HT1080 (cell line): ENCODE data around the gene CA11. TPM values are rescaled to one million over a fixed set of nuclear protein-coding genes. Genes with fewer than 3 reads are reported as not detected.
"Not testable (repeated sequence)": the region's sequence is repeated elsewhere in the genome, so short reads cannot be mapped to it uniquely, and the experiment has no call there.

Source experiments
- DNase-seq: peaks from one replicate; pipeline ENCODE4 v3.0.0-alpha.2; 2015; ENCODE audit warnings: low read depth
- total RNA-seq: library from RNA; depleted of rRNA; stranded (reverse); fragments of >200 nt; shearing (Covaris generic); gene quantifications from 2 replicates; pipeline ENCODE4 v1.2.3, GENCODE V29; 2014

CA11 gene
- total RNA-seq, 1 experiment from 2014 or later, result 1.4 TPM

DNA sequence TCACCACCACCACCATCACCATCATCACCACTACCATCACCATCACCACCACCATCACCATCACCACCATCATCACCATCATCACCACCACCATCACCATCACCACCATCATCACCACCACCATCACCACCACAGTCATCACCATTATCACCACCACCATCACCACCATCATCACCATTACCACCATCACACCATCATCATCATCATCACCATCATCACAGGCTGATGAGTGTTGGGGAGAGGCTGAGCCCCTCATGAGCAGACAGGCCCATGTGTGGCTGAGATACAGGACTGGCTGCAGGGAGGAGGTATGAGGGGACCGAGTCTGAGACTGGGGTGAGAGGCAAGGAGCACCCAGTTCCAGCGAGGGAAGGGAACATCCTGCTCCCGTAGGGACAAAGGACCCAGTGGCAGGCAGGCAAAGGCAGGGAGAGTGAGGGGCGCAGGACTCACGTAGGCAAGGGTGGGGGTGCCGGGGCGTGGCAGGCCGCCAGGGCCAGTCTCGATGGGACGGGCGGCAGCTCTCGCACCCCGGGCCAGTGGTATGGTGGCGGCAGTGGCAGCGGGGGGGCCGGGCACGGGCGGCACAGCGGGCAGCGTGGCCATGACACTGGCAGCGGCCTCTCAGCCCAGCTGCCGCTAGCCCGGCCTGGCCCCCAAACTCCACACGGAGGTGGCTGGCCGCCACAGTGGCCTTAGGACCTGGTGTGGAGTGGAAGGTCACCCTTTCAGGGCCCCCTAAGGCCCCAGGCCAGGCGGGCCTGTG, 24.1 kb upstream of the CA11 start:
- DNase-seq, result no peak

DNA sequence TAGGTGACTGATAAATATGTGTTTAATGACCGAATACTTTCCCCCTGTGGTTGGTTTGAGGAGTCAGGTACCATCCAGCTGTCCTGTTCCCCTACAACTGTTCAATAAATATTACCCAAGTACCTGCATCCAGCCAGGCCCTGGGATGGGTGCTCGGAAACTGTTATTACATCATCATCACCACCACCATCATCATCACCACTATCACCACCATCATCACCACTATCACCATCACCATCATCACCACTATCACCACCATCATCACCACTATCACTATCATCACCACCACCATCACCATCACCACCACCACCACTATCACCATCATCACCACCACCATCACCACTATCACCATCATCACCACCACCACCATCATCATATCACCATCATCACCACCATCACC, 22.8 kb upstream of the CA11 start:
- no peak for DNase-seq

DNA sequence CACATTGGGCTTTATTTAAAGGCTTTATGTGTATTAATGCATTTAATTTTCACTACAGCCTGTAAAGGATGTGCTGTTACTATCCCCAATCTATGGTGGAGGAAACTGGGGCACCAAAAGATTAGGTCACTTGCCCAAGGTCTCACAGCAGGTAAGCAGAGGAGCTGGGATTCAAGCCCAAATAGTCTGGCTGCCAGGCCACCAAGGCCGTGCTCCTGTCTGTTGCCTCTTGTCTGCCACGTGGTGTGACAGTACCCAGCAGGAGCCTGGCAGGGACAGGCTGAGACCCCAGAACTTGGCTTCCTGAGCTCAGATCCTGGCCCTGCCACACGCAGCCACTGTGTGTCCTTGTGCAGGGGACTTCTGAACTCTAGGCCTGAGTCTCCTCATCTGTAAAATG, 22.3 kb upstream of the CA11 start:
- DNase-seq, result no peak

DNA sequence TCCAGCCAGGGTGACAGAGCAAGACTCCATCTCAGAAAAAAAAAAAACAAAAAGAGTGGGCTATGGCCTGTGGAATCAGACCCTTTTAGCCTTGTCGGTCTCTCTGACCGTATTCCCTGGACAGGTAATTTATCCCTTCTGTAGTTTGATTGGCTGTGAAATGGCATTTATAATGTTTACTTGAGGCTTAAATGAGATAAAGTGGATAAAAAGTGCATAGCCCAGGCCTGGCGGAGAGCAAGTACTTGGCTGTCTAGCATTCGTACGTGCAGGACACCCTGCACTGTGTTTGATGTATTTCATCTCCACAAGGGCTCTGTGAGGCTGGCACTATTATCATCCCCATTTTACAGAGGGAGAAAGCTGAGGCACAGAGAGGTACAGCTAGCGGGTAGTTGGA, 19.8 kb upstream of the CA11 start:
- no peak for DNase-seq

DNA sequence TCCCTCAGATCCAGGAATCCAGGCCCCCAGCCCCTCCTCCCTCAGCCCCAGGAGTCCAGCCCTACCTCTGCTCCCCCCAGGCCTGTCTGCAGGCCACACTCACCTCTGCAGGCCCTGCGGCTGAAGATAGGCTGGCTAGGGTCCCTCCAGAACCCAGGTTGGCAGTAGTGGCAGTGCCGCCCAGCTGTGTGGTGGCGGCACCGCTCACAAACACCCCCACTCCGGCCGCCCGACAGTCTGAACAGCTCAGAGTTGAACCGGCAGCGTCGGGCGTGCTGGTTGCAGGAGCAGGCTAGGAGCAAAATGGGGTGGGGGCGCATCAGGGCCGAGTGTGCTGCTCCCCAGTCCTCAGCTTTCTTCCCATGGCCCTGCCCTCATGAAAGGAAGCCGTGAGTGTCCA, 18.5 kb upstream of the CA11 start:
- DNase-seq, result no peak

DNA sequence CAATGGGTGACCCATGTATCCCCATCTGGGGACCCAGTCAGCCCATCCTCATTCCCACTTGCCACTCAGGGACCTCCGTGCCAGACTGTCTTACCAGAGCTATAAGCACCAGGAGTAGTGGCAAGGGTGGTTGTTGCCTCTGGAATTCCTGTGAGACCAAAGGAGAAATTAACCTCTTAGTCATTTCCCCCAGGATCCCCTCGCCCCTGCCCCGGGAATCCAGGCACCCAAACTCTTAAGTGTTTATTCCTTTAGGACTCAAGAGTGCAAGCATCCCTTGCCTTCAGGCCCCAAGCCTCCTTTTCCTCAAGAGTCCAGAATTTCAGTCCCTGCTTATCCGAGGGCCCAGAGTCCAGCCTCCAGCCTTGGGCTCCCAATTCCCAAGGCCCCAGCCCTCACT, 17.7 kb upstream of the CA11 start:
- DNase-seq, result no peak

DNA sequence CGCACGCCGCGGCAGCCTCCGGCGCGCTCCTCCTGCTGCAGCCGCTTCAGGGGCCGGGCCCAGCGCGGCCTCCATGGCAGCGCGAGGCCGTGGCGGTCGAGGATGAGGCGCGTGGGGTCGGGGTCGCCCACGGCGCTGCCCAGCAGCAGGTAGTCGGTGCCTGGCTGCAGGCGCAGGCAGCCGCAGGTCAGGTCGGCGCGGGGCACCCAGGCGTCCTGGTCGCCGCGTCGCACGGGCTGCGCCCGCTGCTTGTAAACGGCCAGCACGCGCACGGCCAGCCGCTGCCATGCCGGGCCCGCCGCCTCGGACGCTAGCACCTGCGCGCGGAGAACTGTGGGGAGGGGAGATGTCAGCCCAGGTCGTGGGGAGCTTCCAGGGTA, 15.7 kb upstream of the CA11 start:
- DNase-seq, result no peak

DNA sequence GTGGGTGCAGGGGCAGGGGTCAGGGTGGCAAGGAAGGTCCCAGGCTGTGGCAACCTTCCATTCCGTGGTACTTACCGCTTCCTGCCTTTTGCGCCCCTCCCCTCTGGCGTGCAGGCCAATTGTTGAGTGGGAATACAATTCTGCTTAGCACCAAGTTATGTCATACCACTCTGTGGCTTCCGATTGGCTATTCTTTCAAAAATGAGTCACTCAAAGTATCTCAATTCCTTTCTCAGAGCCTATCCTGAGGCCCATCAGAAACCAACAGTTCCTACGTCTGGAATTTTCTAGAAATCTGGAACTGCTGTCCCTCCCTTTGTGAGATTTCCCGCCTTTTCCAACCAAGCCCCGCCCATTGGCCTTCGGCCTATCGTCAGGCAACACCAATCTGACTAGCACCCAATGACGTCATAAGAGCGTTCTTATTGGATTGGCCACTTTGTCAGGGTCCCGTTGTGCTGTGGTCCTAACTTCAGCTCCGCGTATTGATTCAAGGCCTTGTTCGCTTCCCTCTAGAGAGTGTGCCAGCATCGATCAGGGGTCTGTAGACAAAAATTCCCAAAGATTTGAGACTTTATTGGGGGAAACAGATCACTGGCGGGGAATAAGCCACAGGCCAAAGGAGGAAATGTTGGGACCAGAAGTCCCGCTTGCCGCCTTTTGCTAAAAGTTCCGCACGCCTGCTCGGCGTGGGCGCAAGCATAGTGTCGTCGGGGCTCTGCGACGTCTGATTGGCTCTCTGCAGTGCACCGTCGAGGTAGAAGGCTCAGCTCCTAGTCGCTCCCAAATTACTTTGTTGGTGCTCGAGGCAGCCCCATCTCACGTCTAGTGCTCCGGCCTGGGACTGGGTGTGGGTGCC, 15.1 kb upstream of the CA11 start:
- DNase-seq, result peak; percentile 85

DNA sequence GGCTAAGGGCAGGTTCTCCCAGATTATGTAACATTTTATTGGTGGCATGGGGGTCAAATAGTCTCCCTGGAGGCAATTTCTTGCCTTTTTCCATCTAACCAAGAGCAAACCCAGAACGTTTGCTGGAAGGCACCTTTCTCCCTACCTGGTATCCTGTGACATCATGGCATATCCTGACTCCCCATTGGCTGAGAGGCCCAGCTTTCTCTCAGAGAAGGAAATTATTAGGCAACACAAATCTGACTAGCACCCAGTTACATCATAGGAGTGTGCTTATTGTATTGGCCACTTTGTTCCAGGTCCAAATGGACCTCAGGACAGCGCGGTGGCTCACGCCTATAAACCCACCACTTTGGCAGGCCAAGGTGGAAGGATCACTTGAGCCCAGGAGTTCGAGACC, 13.8 kb upstream of the CA11 start:
- no peak for DNase-seq

DNA sequence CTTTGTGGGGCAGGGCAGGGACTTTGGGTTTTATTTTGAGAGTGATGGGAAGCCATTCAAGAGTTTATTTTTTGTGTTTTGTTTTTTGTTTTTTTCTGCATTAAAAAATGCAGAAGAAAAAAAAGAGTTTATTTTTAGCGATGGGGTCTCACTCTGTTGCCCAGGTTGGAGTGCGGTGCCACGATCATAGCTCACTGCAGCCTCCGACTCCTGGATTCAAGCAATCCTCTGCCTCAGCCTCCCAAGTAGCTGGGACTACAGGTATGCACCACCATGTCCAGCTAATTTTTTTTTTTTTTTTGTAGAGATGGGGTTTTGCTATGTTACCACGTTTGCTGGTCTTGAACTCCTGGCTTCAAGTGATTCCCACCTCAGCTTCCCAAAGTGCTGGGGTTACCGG, 12.5 kb upstream of the CA11 start:
- no peak for DNase-seq

DNA sequence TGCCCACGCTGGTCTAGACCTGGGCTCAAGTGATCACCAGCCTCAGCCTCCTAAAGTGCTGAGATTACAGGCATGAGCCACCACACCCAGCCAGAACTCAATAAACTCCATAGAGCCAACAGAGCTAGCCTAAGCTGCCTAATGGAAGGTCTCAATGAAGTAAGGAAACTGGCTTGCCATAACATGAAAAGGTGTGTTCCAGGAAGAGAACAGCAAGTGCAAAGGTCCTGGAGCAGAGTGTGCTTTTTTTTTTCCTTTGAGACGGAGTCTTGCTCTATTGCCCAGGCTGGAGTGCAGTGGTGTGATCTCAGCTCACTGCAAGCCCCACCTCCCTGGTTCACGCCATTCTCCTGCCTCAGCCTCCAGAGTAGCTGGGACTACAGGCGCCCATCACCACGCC, 11.8 kb upstream of the CA11 start:
- not testable (repeated sequence) for DNase-seq

DNA sequence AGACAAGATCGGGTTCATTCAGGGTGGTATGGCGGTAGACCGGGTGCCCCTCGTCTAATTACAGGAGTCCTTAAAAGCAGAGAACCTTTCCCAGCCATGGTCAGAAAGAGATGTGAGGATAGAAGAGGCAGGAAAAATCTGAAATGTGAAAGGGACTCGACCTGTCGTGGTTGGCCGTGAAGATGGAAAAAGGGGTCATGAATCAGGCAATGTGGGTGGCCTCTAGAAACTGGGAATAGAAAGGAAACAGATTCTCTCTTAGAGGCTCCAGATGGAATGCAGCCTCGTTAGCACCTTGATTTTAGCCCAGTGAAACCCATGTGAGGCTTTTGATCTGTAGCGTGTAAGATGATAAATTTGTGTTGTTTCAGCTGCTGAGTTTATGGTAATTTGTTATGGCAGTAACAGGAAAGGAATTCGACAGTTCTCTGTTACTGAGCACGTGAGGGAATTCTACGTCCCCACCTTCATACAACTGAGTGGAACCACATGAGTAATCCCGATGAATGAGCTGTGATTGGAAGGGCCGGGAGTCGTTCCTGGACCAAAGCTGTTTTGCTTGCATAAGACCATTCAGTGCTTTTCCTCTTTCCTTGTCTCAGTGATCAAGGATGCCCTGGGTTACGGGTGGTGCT, 11.0 kb upstream of the CA11 start:
- DNase-seq, result peak; percentile 75

DNA sequence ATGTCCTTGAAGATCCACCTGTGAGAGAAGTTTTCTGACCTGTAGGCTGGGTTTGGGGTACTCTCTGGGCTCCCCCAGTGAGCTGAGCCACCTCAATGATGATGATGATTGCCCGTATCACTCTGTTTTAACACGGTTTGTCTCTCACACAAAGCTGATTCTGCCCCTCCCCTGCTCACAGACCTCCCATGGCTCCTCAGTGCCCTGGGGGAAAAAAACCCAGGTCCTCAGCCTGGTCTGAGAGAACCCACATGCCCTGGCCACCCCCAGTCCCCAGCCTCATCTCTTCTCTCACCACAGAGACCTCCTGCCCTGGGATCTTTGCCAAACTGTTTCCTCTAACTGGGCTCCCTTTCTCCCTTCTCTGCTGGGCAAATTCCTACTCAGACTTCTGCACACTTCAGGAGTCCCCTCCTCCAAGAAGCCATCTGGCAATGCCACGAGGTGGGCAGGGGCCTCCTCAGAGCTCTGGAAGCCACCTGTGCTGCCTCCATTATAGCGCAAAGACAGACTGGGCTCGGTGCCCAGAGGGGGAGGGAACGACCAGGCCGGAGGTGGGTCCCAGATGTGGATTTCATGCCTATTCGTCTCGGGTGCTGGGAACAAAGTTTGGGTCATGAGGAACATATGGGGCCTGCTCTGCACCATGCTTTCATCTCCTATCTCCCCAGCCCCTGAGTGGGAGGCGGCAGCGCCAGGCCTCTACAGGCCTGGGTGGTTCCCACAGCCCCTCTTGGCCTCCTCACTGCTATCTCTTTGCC, 8.5 kb upstream of the CA11 start:
- no peak for DNase-seq

DNA sequence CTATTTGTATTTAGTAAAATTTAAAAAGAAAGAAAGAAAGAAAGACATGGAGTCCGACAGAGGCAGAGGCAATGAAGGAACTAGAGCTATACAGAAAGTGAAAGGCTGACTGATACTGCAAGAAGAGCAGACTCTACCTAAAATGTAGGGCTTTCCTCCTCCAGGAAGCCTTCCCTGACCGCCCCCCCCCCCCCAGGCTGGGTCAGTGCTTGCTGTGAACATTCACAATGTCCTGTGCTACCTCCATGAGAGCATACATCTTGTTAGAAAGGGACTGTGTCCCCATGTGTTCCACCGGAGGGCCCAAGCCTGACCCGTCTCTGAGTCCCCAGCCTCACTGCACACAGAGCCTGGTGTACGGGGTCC, 5.7 kb upstream of the CA11 start:
- DNase-seq, result no peak

DNA sequence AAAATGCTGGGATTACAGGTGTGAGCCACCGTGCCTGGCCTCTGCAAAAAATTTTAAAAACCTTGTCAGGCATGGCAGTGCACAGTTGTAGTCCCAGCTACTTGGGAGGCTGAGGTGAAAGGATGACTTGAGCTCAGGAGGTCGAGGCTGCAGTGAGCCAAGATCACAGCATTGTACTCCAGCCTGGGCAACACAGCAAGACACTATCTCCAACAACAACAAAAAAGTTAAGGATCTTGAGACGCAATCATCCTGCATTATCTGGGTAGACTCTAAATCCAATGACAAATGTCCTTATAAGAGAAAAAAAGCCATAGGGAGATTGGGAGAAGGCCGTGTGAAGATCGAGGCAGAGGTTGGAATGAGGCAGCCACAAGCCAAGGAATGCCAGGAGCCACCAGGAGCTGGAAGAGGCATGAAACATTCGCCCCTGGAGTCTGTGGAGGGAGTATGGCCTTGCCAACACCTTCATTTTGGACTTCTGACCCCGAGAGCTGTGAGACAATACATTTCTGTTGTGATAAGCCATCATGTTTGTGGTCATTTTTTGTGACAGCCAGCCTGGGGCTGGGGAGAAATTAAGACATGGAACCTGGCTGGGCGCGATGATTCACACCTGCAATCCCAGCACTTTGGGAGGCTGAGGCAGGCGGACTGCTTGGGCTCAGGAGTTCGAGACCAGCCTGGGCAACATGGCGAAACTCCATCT, 5.1 kb upstream of the CA11 start:
- DNase-seq, result no peak

DNA sequence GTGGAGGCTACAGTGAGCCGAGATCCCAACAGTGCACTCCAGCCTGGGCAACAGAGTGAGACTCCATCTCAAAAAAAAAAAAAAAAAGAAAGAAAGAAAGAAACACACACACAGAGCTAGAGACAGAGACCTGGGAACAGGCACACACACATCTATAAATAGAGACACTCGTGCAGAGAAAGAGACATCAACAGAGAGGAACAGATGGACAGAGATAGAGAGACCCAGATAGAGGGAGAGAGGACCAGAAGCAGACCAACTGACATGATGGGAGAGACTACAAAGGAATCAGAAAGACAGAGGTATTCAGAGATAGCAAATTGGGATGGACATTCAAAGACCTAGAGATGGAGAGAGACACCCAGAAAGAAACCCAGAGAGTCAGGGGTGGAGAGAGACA, 2.1 kb upstream of the CA11 start:
- no peak for DNase-seq

DNA sequence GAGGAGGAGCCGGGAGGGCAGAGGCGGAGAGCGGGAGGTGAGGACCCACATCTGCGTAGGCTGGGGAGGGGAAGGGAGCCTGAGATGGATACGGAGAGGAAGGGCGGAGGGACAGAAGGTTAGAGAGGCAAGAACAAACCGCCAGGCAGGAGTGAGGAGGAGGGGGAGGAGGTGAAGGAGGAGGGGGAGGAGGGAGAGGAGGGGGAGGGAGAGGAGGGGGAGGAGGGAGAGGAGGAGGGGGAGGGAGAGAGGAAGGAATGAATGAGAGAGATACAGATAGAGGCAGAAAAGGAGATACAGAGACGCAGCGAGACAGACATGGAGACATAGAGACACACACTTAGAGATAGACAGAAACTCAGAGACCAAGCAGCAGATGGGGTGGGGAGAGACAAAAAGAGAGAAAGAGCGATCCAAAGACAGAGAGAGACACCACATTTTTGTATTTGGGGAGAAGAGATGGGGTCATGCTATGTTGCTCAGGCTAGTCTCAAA, 782 bp upstream of the CA11 start:
- no peak for DNase-seq

DNA sequence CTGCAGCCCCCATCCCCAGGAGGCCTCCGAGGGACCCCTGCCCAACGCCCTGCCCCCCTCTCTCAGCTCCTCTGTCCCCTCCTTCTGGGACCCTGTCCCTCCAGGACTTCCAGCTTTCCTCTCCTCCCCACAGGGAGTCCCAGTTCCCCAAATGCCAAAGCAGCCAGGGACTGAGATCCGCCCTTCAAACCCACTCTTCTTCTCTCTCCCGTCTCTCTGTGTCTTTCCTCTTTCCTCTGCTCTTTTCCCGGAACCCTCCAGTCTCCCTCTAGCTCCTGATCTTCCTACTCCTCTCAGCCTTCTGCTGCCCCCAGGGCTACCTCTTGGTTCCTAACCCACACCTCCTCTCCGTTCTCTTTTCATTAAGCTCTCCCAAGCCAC, 377 bp downstream of the CA11 start:
- DNase-seq, result no peak

DNA sequence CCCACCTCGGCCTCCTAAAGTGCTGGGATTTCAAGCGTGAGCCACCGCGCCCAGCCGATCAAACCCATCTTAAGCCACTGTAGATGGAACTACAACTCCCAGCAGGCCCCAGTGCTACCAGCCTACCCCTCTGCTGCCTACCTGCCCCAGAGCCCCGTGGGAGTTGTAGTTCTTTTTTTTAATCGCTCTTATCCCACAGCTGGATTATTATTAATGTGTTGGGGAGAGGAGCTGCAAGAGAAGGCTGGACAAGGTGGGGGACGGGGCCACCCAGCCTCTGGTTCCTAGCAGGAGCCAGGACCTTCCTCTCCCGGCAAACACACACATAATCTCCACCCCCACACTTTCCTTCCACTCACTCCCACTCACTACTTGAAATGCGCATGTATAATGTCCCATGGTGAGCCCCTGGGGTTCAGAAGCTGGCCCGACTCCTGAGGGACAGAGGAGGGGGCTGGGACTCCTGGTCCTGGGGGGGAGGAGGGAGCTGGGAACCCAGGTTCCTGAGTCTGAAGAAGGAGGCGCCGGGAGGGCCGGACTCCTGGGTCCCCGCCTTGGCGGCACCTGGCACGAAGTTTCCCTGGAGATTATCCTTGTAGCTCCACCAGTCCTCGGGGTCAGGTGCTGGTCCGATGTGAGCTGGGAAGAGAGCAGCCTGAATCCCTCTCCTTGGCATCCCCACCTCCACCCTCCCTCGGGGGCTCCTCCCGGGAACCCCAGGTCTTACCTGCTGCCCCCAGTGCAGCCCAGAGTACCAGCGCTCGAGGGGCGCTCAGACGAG, 958 bp downstream of the CA11 start:
- peak; percentile 69 for DNase-seq

DNA sequence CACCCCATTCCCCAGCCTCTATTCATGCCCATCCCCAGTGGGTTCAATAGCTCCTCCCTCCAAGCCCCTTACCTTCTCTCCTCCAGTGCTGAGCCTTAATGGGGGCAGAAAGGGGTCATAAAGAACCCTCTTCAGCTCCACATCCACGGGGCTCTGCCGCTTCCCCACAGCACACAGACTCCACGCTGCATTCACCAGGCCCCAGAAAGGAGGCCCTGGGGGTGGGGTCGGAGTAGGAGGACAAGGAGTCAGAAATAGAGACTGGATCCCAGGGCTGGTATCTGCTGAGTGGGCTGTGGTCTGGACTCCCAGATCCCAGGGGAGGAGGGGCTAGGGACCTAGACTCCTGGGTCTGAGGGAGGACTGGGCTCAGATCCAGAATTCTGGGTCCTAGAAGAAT, 1.6 kb downstream of the CA11 start:
- no peak for DNase-seq
